Lower lobe of right lung (tissue), 2 donors: ENCODE measurements around the gene PABPN1. TPM values are rescaled to one million over a fixed set of nuclear protein-coding genes. Genes with fewer than 3 reads are reported as not detected.

Experiments used
- ATAC-seq, 2 donors: fragments of 200-7000 bp; cut with Tn5 transposase; one replicate each; pipeline ENCODE4 v1.9.1; 2020 to 2022; ENCODE audit warnings: mild to moderate bottlenecking in 2 of 2, moderate library complexity in 2 of 2
- DNase-seq: peaks from one replicate; pipeline ENCODE4 v3.0.0-alpha.2; 2020
- H3K27ac ChIP-seq: fragments of 200-600 bp; one replicate; pipeline ENCODE4 v1.8.0; 2022
- H3K27me3 ChIP-seq: fragments of 200-600 bp; one replicate; pipeline ENCODE4 v1.8.0; 2022; ENCODE audit warnings: low read depth
- H3K36me3 ChIP-seq: fragments of 200-600 bp; one replicate; pipeline ENCODE4 v1.8.0; 2022; ENCODE audit warnings: mild to moderate bottlenecking
- H3K4me1 ChIP-seq: fragments of 200-600 bp; one replicate; pipeline ENCODE4 v1.8.0; 2022
- H3K4me3 ChIP-seq: fragments of 200-600 bp; one replicate; pipeline ENCODE4 v1.8.0; 2022; ENCODE audit warnings: mild to moderate bottlenecking
- H3K9me3 ChIP-seq: fragments of 200-600 bp; one replicate; pipeline ENCODE4 v1.8.0; 2022
- CTCF ChIP-seq: fragments of 200-600 bp; IDR thresholded peaks from one replicate; pipeline ENCODE4 v1.8.0; 2022; ENCODE audit warnings: antibody characterized with exemption, mild to moderate bottlenecking
- intact Hi-C: fragments of 100-400 bp; cut with DNase I; formaldehyde crosslinking; loops from one replicate; pipeline ENCODE4 v1.11.0; 2022
- total RNA-seq: library from RNA; stranded (reverse); fragmentation: NEBNext Ultra II Directional; extraction: Animal tissue kit (Norgen Biotek cat#: 25700); gene quantifications from one replicate; pipeline ENCODE4 v1.2.1, GENCODE V29; 2021
- donor health status: DM: no; HTN: yes; CAD: no; lungs with severe emphysema.

Gene PABPN1
- total RNA-seq, 1 donor from 2014 or later = 122 TPM

GRCh38 chr14:23345987-23346692 lies 24.9 kb downstream of the PABPN1 start:
- no peaks in the 10 kb centered on the region for H3K4me1 ChIP-seq
- no peaks in the 10 kb centered on the region for H3K9me3 ChIP-seq
- no peak overlapping the region for H3K27ac ChIP-seq
- no peak for TF ChIP-seq CTCF
- no peak for ATAC-seq
- no peak overlapping the region for H3K4me3 ChIP-seq
- no peaks in the 10 kb centered on the region for H3K36me3 ChIP-seq
- H3K27me3 ChIP-seq = peaks cover 7% of the 10 kb centered on the region
- intact Hi-C loops = no loop called here
- no peak for DNase-seq

- TF ChIP-seq CTCF = no peak
- intact Hi-C loops = no loop called here
- Histone ChIP-seq H3K9me3 (no peaks in the 10 kb centered on the region), H3K27ac (no peak overlapping the region), H3K27me3 (peaks cover 14% of the 10 kb centered on the region), H3K4me1 (peaks cover 3% of the 10 kb centered on the region), H3K36me3 (no peaks in the 10 kb centered on the region), H3K4me3 (no peak overlapping the region)
- DNase-seq (no peak), ATAC-seq (peak in 1 of 2 donors; percentile 31)
Observed at GRCh38 chr14:23346693-23347405, 25.6 kb downstream of the PABPN1 start.

GRCh38 chr14:23347406-23348296 lies 26.4 kb downstream of the PABPN1 start:
- H3K27ac ChIP-seq = no peak overlapping the region
- H3K9me3 ChIP-seq = no peaks in the 10 kb centered on the region
- no peaks in the 10 kb centered on the region for H3K36me3 ChIP-seq
- DNase-seq (no peak), ATAC-seq (no peak)
- H3K27me3 ChIP-seq = peaks cover 22% of the 10 kb centered on the region
- H3K4me1 ChIP-seq = peaks cover 11% of the 10 kb centered on the region
- intact Hi-C loops = no loop called here
- no peak overlapping the region for H3K4me3 ChIP-seq
- no peak for TF ChIP-seq CTCF

- H3K9me3 ChIP-seq = no peaks in the 10 kb centered on the region
- no peaks in the 10 kb centered on the region for H3K36me3 ChIP-seq
- intact Hi-C loops = no loop called here
- no peak for TF ChIP-seq CTCF
- peaks cover 23% of the 10 kb centered on the region for H3K27me3 ChIP-seq
- H3K4me3 ChIP-seq = no peak overlapping the region
- H3K4me1 ChIP-seq = peaks cover 17% of the 10 kb centered on the region
- ATAC-seq (no peak), DNase-seq (no peak)
- no peak overlapping the region for H3K27ac ChIP-seq
Observed at GRCh38 chr14:23348297-23348655, 27.0 kb downstream of the PABPN1 start.

- intact Hi-C loops = no loop called here
- no peak for TF ChIP-seq CTCF
- Histone ChIP-seq H3K27ac (no peak overlapping the region), H3K36me3 (no peaks in the 10 kb centered on the region), H3K4me1 (peaks cover 18% of the 10 kb centered on the region), H3K4me3 (no peak overlapping the region), H3K27me3 (peaks cover 23% of the 10 kb centered on the region), H3K9me3 (no peaks in the 10 kb centered on the region)
- ATAC-seq (no peak), DNase-seq (no peak)
Observed at GRCh38 chr14:23349156-23349845, 28.0 kb downstream of the PABPN1 start.
